Stimulated activated CD4-positive, alpha-beta T cell treated with anti-CD3 and anti-CD28 coated beads, TNF-alpha, amount 100 ng/mL, for 48 hours (primary cell): Measurements from ENCODE around the gene WTIP.
A peak's percentile ranks its signal among the peaks of the same experiment; 100 is the strongest.
"Not testable (repeated sequence)": the region's sequence is repeated elsewhere in the genome, so short reads cannot be mapped to it uniquely, and the experiment has no call there.

Experiments used
- DNase-seq, 3 donors: peaks; one replicate each; pipeline ENCODE4 v3.0.0-alpha.2; 2020; ENCODE audit warnings: low read depth in 3 of 3

Gene WTIP

DNA sequence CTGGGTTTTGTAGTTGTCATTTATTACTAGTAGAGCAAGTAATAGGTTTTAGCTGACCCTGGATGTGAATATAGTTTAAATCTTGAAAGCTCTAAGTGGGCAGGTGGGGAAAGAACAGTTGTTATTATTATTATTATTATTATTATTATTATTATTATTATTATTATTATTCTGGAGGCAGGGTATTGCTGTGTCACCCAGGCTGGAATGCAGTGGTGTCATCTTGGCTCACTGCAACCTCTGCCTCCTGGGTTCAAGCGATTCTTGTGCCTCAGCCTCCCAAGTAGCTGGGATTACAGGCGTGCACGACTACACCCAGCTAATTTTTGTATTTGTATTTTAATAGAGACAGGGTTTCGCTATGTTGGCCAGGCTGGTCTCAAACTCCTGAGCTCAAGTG is 3.1 kb upstream of the WTIP start:
- not testable (repeated sequence) for DNase-seq

- no peak for DNase-seq
These were observed 2.2 kb upstream of the WTIP start for GRCh38 chr19:34479396-34479795.

DNA sequence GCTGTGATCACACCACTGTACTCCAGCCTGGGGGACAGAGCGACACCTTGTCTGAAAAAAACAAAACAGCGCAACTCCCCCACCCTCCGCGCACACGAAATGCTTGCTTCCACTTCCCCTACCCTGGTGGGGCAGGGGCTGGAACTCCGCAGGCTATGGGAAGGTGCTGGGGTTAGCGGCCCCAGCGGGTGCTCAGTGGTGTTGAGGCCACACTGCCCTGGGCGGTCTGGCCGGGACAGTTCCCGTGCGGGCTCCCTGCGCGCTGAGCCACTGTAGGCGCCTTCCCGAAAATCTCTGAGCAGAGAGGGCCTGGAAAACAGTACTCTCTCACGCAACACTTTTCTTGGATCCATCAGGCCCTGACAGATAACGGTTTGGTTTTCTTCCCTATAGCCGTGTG is 1.1 kb upstream of the WTIP start:
- DNase-seq, result no peak

GRCh38 chr19:34481861-34482379 is 362 bp downstream of the WTIP start:
- DNase-seq, result no peak

DNA sequence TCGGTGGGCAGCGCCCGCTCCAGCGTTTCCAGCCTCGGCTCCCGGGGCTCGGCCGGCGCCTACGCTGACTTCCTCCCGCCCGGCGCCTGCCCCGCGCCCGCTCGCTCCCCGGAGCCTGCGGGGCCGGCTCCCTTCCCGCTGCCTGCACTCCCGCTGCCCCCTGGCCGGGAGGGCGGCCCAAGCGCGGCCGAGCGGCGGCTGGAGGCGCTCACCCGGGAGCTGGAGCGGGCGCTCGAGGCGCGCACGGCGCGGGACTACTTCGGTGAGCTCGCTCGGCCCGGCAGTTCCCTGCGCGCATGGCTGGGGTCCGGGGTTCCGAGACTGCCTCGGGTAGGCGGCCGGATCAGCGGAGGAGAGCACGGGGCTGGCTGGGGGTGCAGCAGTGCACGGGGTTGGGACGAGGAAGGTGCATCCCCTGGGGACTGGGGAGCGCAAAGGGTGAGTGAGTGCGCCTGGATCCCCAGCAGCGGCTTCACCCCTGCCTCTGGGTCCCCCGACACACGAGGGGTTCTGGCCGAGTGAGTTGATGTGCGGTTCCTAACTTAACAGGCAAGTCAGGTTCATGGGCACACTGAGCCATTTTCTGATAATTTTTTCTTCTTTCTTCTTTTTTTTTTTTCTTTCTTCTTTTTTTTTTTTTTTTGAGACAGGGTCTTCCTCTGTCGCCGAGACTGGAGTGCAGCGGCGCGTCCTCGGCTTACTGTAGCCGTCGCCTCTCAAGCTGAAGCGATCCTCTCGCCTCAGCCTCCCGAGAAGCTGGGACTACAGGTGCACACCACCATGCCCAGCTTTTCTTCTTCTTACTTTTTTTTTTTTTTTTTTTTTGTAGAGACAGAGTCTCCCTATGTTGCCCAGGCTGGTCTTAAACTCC is 1.1 kb downstream of the WTIP start:
- DNase-seq, result no peak

DNA sequence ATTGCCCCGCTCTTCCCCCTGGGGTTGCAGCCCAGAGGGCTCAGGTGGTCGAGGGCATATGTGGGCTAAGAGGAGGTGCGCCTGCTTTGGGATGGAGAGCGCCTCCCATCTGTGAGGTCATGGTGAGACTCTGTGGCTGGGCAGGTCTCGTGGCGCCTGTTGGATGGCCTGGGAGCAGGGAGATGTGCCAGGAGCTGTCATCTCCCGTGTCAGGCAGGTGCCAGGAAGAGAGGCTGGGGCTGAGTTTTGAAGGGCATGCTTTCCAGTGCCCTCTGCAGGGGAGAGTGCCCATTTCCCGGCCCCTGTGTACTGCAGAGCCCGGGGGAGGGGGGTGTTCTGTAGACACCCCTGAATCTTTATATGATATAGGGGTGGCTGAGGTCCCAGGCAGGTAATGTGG is 2.8 kb downstream of the WTIP start:
- DNase-seq, result no peak

DNA sequence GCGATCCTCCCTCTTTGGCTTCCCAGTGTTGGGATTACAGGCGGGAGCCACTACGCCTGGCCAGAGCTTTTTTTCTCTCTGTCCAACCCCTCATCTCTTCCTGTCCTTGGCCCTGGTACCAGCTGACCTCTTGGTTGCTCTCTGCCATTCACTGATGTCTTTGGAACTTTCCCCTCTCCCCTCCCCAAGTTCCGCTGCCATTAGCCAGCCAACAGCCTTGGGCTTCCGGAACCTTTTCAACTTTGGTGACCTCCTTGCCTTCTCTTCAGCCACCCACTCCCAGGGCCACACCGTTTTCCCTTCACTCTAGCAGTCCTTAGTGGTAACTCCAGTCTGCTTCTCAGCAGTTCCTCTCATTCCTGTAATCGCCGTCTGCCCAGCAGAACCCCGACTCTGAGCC is 4.3 kb downstream of the WTIP start:
- no peak for DNase-seq

- no peak for DNase-seq
These were observed 6.1 kb downstream of the WTIP start for GRCh38 chr19:34487651-34488051.

GRCh38 chr19:34489175-34489574 is 7.6 kb downstream of the WTIP start:
- DNase-seq, result no peak

- DNase-seq, result no peak
These were observed 8.7 kb downstream of the WTIP start for GRCh38 chr19:34490141-34490766.

DNA sequence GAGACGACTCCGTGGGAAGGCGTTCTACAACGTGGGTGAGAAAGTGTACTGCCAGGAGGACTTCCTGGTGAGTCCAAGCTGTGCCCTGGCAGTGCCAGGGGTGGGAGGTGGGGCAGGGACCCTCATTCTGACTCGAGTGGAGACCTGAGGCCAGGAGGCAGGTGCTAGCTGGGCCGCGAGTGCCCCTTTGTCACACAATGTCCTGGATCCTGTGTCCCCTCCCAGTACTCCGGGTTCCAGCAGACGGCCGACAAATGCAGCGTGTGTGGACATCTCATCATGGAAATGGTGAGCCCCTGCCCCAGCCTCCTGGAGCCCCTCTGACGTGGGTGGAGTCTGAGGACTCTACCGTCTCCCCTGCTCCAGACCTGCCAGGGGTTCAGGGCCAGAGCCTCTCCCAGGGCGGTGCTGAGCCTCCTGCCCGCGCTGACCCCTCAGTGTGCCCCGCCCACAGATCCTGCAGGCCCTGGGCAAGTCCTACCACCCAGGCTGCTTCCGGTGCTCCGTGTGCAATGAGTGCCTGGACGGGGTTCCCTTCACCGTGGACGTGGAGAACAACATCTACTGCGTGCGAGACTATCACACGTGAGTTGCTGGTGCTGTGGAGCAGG is 11.6 kb downstream of the WTIP start:
- DNase-seq, result no peak

- no peak for DNase-seq
These were observed 12.1 kb downstream of the WTIP start for GRCh38 chr19:34493649-34494044.

GRCh38 chr19:34494601-34495000 is 13.0 kb downstream of the WTIP start:
- DNase-seq, result no peak

- no peak for DNase-seq
These were observed 13.9 kb downstream of the WTIP start for GRCh38 chr19:34495416-34495815.

GRCh38 chr19:34497112-34497805 is 15.7 kb downstream of the WTIP start:
- no peak for DNase-seq

DNA sequence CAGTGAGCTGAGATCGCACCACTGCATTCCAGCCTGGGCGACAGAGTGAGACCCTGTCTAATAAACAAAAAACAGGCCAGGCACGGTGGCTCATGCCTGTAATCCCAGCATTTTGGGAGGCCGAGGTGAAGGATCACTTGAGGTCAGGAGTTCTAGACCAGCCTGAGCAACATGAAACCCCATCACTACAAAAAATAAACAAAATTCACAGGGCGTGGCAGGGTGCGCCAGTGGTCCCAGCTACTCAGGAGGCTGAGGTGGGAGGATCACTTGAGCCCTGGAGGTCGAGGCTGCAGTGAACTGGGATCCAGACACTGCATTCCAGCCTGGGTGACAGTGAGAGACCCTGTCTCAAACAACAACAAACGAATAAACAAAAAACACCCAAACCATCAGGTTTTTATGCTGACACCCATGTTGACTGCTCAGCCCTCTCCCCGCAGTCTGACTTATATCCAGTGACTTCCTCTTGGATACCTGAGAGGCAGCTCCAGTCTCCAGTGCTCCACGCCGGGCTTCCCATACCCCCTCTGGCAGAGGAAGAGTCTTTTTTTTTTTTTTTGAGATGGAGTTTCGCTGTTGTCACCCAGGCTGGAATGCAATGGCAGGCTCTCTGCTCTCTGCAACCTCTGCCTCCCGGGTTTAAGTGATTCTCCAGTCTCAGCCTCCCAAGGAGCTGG is 17.7 kb downstream of the WTIP start:
- DNase-seq, result no peak

DNA sequence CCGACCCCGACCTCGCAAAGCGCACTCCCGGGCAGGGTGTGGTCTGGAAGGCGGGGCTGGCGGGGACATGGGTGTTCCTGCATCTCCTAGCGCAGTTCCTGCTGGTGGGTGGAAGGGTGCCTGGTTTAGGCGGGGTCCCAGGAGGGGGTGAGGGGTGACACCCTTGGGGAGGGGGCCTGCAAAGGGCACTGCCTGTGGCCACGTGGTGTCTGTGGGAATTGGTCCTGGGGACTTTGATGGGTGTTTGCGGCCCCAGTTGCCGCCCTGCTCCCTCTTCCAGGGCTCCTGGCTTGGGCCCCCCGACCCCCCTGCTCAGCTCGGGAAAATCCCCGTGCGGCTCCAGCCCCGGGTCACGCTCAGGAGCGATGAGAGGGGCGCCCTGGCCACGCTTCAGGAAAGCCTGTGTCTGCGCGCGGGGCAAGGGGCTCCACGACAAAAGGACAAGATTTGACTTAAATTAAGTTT is 19.1 kb downstream of the WTIP start:
- DNase-seq, result no peak

DNA sequence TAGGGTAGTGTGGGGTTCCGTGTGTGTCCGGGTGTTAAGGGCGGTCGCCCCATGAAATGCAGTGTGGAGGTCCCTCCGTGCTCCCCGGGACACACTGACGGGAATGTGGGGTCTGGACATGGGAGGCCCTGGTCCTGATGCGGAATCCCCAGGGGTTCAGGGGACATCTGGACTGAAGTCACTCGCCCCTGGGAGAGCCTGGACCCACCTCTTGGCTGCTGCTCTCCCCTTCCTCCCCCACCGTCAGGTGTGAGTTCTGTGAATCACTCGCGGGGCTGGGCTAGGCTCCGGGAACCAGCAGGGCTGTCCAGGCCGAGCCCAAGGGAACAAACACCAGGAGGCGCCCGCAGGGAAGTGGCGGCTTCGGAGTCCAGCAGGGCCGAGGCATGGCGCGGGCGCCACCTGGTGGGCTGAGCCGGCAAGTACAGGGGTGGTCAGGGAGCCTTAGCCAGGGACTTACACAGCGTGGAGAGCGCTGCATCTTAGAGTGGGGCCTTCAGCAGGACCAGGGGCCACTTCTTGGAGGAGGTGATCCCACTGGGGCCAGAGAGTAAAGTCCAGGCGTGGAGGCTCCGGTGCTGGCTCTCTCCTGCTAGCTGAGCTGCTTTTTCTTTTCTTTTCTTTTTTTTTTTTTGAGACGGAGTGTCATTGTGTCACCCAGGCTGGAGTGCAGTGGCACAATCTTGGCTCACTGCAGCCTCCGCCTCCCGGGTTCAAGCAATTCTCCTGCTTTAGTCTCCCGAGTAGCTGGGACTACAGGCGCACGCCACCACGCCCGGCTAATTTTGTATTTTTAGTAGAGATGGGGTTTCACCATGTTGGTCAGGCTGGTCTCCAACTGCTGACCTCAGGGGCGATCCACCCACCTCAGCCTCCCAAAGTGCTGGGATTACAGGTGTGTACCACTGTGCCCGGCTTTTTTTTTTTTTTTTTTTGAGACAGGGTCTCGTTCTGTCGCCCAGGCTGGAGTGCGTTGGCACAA is 20.1 kb downstream of the WTIP start:
- DNase-seq, result peak; percentile 78 to 90 (median 80)

DNA sequence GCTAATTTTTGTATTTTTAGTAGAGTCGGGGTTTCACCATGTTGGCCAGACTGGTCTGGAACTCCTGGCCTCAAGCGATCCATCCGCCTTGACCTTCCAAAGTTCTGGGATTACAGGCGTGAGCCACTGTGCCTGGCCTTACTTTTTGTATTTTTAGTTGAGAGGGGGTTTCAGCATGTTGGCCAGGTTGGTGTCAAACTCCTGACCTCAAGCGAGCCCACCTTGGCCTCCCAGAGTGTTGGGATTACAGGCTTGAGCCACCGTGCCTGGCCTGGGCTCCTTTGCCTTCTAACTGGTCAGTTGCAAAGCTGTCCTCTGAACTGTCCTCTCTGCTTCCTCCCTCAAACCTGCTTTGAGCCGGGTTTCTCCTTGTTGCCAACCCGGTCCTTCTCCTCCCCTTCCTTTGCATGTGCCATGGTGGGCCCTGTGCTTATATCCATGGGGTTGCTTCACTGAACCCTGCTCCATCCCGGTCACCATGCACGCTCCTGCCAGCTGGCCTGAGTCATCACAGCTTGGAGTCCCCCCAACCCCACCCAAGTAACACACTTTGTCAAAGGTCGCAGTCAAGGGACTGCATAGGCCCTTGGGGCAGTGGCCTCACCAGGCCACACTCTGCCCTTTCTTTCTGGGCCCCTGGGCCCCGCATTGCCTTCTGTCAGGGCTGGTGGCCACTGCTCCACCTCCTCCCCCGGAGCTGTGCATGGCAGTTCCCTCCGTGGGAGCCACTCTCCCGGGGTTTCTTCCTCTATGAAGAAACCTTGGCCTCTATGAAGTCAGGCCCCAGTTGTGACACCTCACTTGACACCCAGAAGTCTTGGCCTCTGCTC is 21.2 kb downstream of the WTIP start:
- no peak for DNase-seq
